SK-MEL-5 (cell line): ENCODE measurements around the gene PCDH18. TPM values are rescaled to one million over a fixed set of nuclear protein-coding genes. Genes with fewer than 3 reads are reported as not detected.
A peak's percentile ranks its signal among the peaks of the same experiment; 100 is the strongest.
"Not testable (repeated sequence)": the region's sequence is repeated elsewhere in the genome, so short reads cannot be mapped to it uniquely, and the experiment has no call there.

Experiments
- DNase-seq: peaks from one replicate; pipeline ENCODE4 v3.0.0-alpha.2; 2016; ENCODE audit warnings: low read depth, low spot score
- in situ Hi-C: cut with HindIII; loops from 2 replicates; pipeline ENCODE4 v1.10.0; 2016; ENCODE audit warnings: low sequenced_read_pairs, high pct_unique_total_duplicates, low pct_unique_long_range_greater_than_20kb
- polyA plus RNA-seq, 2 experiments: library from polyadenylated mRNA; depleted of rRNA; stranded (reverse); fragments of >200 nt; gene quantifications; 2 replicates each; pipeline ENCODE4 v1.2.3, GENCODE V29; 2015
- total RNA-seq: library from RNA; depleted of rRNA; stranded (reverse); fragments of >200 nt; shearing (Covaris generic); gene quantifications from 2 replicates; pipeline ENCODE4 v1.2.3, GENCODE V29; 2014; rRNA removed

Gene PCDH18
- 1.1 TPM in 2 replicates for total RNA-seq
- 0.54 and 0.86 TPM in 2 replicates for polyA plus RNA-seq (2015; cell fraction: cytosol; rRNA removed)
- 0.59 and 0.70 TPM in 2 replicates for polyA plus RNA-seq (2015; cell fraction: nucleus; rRNA removed)

- in situ Hi-C loops, result no loop called here
- DNase-seq, result peak; percentile 69
These were observed at the start of gene PCDH18 for GRCh38 chr4:137531986-137532868. Gene PCDH18, minus strand, starts transcription at chr4:137532494. Its CDS starts 406 bp downstream, at chr4:137532088.

- DNase-seq, result no peak
- in situ Hi-C loops, result no loop called here
These were observed 44.2 kb upstream of the PCDH18 start for GRCh38 chr4:137576446-137576845.

- in situ Hi-C loops, result no loop called here
These were observed 40.4 kb upstream of the PCDH18 start for GRCh38 chr4:137572647-137573046.

GRCh38 chr4:137572163-137572562 lies 39.9 kb upstream of the PCDH18 start:
- DNase-seq, result no peak
- in situ Hi-C loops, result no loop called here

More at GRCh38 chr4:137572647-137573046, 40.4 kb upstream of the PCDH18 start:
- DNase-seq, result no peak

- in situ Hi-C loops, result no loop called here
- DNase-seq, result no peak
These were observed 27.5 kb upstream of the PCDH18 start for GRCh38 chr4:137559801-137560200.

- DNase-seq, result peak; percentile 26
- in situ Hi-C loops, result no loop called here
These were observed 26.7 kb upstream of the PCDH18 start for GRCh38 chr4:137558951-137559350.

- in situ Hi-C loops, result no loop called here
- peak; percentile 53 for DNase-seq
These were observed 13.2 kb upstream of the PCDH18 start for GRCh38 chr4:137545461-137545861.

GRCh38 chr4:137543648-137544047 lies 11.4 kb upstream of the PCDH18 start:
- DNase-seq, result no peak
- in situ Hi-C loops, result no loop called here

GRCh38 chr4:137543198-137543597 lies 10.9 kb upstream of the PCDH18 start:
- in situ Hi-C loops, result no loop called here
- DNase-seq, result no peak

- in situ Hi-C loops, result no loop called here
- DNase-seq, result no peak
These were observed 9.8 kb upstream of the PCDH18 start for GRCh38 chr4:137541876-137542646.

- in situ Hi-C loops, result no loop called here
- DNase-seq, result no peak
These were observed 8.9 kb upstream of the PCDH18 start for GRCh38 chr4:137541181-137541580.

- DNase-seq, result no peak
- in situ Hi-C loops, result no loop called here
These were observed 8.1 kb upstream of the PCDH18 start for GRCh38 chr4:137540356-137540755.

GRCh38 chr4:137538526-137538925 lies 6.2 kb upstream of the PCDH18 start:
- DNase-seq, result no peak
- in situ Hi-C loops, result no loop called here

GRCh38 chr4:137537807-137538206 lies 5.5 kb upstream of the PCDH18 start:
- in situ Hi-C loops, DNase-seq: not testable (repeated sequence)

GRCh38 chr4:137536789-137537561 lies 4.7 kb upstream of the PCDH18 start:
- in situ Hi-C loops, result no loop called here
- no peak for DNase-seq

- no peak for DNase-seq
- in situ Hi-C loops, result no loop called here
These were observed 3.4 kb upstream of the PCDH18 start for GRCh38 chr4:137535718-137536117.

GRCh38 chr4:137534516-137534915 lies 2.2 kb upstream of the PCDH18 start:
- DNase-seq, result no peak

GRCh38 chr4:137533855-137534254 lies 1.6 kb upstream of the PCDH18 start:
- in situ Hi-C loops, result no loop called here
- no peak for DNase-seq

More at GRCh38 chr4:137534516-137534915, 2.2 kb upstream of the PCDH18 start:
- in situ Hi-C loops, result no loop called here
